ENCODE measurements around the gene CD8B2. TPM values are rescaled to one million over a fixed set of nuclear protein-coding genes. Genes with fewer than 3 reads are reported as not detected.
A peak's percentile ranks its signal among the peaks of the same experiment; 100 is the strongest.

The CD8B2 gene
- total and polyA plus RNA-seq, 2 of the 13 experiments (the other 11 are each of a cell fraction or from before 2014, with no cell fraction given): not detected

DNA sequence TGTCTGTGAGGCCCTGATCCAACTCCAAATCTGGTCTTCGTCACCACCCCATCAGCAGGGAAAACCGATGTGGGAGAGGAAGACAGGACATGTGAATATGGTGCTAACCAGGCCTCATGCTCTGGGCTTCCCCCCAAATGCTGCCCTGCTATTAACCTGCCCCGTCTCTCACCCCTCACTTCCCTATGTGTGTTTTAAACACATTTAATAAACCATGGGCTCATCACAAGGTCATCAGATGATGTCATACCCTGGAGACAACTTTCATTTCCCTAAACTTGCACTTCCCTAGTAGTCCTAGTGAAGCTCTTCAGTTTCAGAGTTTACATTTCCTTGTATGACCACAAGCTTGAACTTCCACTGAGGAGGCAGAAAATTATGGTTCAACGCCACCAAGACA is 49.9 kb downstream of the CD8B2 start:
- intact Hi-C loops (cut with micrococcal nuclease; ENCODE audit: unreplicated experiment) (no loop called here), in situ Hi-C loops (cut with HindIII; ENCODE audit: extremely low pct_ligation_motif_present, low pct_unique_long_range_greater_than_20kb) (no loop called here)
- no peak overlapping the region for H3K4me2 ChIP-seq (ENCODE audit: low read depth, low read length)
- DNase-seq (ENCODE audit: low spot score) (no peak), ATAC-seq (no peak), FAIRE-seq (no peak)
- H2AFZ ChIP-seq (ENCODE audit: low read length): no peak overlapping the region
- H3K4me1 ChIP-seq (ENCODE audit: insufficient read depth, low read length): no peaks in the 10 kb centered on the region
- no TSS peak for BruUV-seq (replicated peaks)
- no peak overlapping the region for H3K27ac ChIP-seq (ENCODE audit: extremely low read length, insufficient read depth, low read length)
- H4K20me1 ChIP-seq (ENCODE audit: insufficient read depth, low read length): no peaks in the 10 kb centered on the region
- no peak overlapping the region for H3K9ac ChIP-seq (ENCODE audit: insufficient read depth, low read depth, low read length)
- POLR2A ChIA-PET: no interaction called here
- H3K79me2 ChIP-seq (ENCODE audit: insufficient read depth, low read length): no peaks in the 10 kb centered on the region
- H3K9me3 ChIP-seq (ENCODE audit: low read length): no peaks in the 10 kb centered on the region
- WGBS (ENCODE audit: low lambda C conversion rate): 58% methylated on average over 4 of the region's 4 CpGs
- CTCF ChIA-PET (ENCODE audit: low intra/inter-chr PET ratio, low total read pairs): no interaction called here
- H3K36me3 ChIP-seq (replicated peaks in 1 of 2; ENCODE audit: control insufficient read depth in 1 of 2, insufficient read depth in 2 of 2, low read length in 2 of 2): no peaks in the 10 kb centered on the region
- H3K4me3 ChIP-seq (replicated peaks in 1 of 3; ENCODE audit: insufficient read depth in 1 of 3, low read depth in 2 of 3, low read length in 3 of 3): no peak overlapping the region
- peaks cover 3 to 24% of the 10 kb centered on the region in 2 experiments; a peak in 3 of 5 replicates for H3K27me3 ChIP-seq (ENCODE audit: control insufficient read depth in 1 of 2, insufficient read depth in 2 of 2, low read length in 2 of 2)
- TF ChIP-seq ATF7 (IDR thresholded peaks at IDR 0.05) (peak; percentile 84), ATF7 (CRISPR knock-in tag; IDR thresholded peaks at IDR 0.05) (no peak), ZFY (CRISPR knock-in tag; IDR thresholded peaks at IDR 0.05) (no peak), CREB1 (IDR thresholded peaks at IDR 0.05) (peak; percentile 26; the same call in 1 of the 2 replicates), CREB1 (CRISPR knock-in tag; IDR thresholded peaks at IDR 0.05) (no peak), CHD2 (IDR thresholded peaks at IDR 0.05; ENCODE audit: low read depth, low read length) (no peak), ZNF605 (CRISPR knock-in tag; IDR thresholded peaks at IDR 0.05) (no peak)

DNA sequence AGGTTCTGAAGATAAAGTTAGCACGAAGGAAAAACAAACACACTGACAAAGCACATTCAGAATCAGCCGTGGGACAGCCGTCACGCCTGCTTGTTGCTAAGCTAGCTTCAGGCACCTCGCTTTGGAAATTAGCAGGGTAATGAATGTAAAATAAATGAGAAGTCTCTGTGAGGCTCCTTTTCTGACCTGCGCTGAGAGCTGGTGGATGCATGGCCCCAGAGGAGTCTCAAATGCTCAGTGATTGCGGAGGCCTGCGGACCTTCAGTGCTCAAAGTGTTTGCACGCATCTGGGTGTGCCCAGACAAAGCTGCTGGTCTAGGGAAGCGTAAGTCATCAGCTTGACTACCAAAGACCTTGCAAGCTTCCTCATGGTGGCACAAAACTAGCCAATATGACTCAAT is 50.6 kb downstream of the CD8B2 start:
- intact Hi-C loops (cut with micrococcal nuclease; ENCODE audit: unreplicated experiment) (no loop called here), in situ Hi-C loops (cut with HindIII; ENCODE audit: extremely low pct_ligation_motif_present, low pct_unique_long_range_greater_than_20kb) (no loop called here)
- Histone ChIP-seq H3K79me2 (ENCODE audit: insufficient read depth, low read length) (no peaks in the 10 kb centered on the region), H3K27me3 (ENCODE audit: control insufficient read depth in 1 of 2, insufficient read depth in 2 of 2, low read length in 2 of 2) (peaks cover 3 to 26% of the 10 kb centered on the region in 2 experiments; a peak in 3 of 5 replicates), H3K9me3 (ENCODE audit: low read length) (no peaks in the 10 kb centered on the region), H3K4me1 (ENCODE audit: insufficient read depth, low read length) (no peaks in the 10 kb centered on the region), H2AFZ (ENCODE audit: low read length) (no peak overlapping the region), H3K4me2 (ENCODE audit: low read depth, low read length) (no peak overlapping the region), H3K36me3 (replicated peaks in 1 of 2; ENCODE audit: control insufficient read depth in 1 of 2, insufficient read depth in 2 of 2, low read length in 2 of 2) (no peaks in the 10 kb centered on the region), H4K20me1 (ENCODE audit: insufficient read depth, low read length) (no peaks in the 10 kb centered on the region), H3K4me3 (replicated peaks in 1 of 3; ENCODE audit: insufficient read depth in 1 of 3, low read depth in 2 of 3, low read length in 3 of 3) (no peak overlapping the region), H3K9ac (ENCODE audit: insufficient read depth, low read depth, low read length) (no peak overlapping the region), H3K27ac (ENCODE audit: extremely low read length, insufficient read depth, low read length) (no peak overlapping the region)
- ChIA-PET CTCF (ENCODE audit: low intra/inter-chr PET ratio, low total read pairs) (no interaction called here), POLR2A (no interaction called here)
- no peak for FAIRE-seq
- no TSS peak for BruUV-seq (replicated peaks)
- no peak for DNase-seq (ENCODE audit: low spot score)
- WGBS (ENCODE audit: low lambda C conversion rate): 59% methylated on average over 10 of the region's 10 CpGs
- TF ChIP-seq ZNF672 (CRISPR knock-in tag; IDR thresholded peaks at IDR 0.05) (no peak), ZNF570 (CRISPR knock-in tag; IDR thresholded peaks at IDR 0.05; ENCODE audit: borderline replicate concordance) (no peak), ATF5 (CRISPR knock-in tag; IDR thresholded peaks at IDR 0.05; ENCODE audit: low read depth) (no peak), SATB2 (CRISPR knock-in tag; IDR thresholded peaks at IDR 0.05) (no peak), ESRRA (CRISPR knock-in tag; IDR thresholded peaks at IDR 0.05; ENCODE audit: low read depth) (no peak), HNRNPLL (IDR thresholded peaks at IDR 0.05; ENCODE audit: low read depth, low read length, poor library complexity, severe bottlenecking) (no peak)
- TF ChIP-seq, protein P1, sequence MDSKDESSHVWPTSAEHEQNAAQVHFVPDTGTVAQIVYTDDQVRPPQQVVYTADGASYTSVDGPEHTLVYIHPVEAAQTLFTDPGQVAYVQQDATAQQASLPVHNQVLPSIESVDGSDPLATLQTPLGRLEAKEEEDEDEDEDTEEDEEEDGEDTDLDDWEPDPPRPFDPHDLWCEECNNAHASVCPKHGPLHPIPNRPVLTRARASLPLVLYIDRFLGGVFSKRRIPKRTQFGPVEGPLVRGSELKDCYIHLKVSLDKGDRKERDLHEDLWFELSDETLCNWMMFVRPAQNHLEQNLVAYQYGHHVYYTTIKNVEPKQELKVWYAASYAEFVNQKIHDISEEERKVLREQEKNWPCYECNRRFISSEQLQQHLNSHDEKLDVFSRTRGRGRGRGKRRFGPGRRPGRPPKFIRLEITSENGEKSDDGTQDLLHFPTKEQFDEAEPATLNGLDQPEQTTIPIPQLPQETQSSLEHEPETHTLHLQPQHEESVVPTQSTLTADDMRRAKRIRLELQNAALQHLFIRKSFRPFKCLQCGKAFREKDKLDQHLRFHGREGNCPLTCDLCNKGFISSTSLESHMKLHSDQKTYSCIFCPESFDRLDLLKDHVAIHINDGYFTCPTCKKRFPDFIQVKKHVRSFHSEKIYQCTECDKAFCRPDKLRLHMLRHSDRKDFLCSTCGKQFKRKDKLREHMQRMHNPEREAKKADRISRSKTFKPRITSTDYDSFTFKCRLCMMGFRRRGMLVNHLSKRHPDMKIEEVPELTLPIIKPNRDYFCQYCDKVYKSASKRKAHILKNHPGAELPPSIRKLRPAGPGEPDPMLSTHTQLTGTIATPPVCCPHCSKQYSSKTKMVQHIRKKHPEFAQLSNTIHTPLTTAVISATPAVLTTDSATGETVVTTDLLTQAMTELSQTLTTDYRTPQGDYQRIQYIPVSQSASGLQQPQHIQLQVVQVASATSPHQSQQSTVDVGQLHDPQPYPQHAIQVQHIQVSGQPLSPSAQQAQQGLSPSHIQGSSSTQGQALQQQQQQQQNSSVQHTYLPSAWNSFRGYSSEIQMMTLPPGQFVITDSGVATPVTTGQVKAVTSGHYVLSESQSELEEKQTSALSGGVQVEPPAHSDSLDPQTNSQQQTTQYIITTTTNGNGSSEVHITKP (CRISPR knock-in tag; IDR thresholded peaks at IDR 0.05; ENCODE audit: low read depth): no peak
- no peak for ATAC-seq
